ENCODE measurements around the gene GINS3.
"Not testable (repeated sequence)": the region's sequence is repeated elsewhere in the genome, so short reads cannot be mapped to it uniquely, and the experiment has no call there.

GINS3 gene

GRCh38 chr16:58393138-58393504 lies 850 bp downstream of the GINS3 start:
- no peak for DNase-seq

- not testable (repeated sequence) for DNase-seq
These were observed 4.6 kb downstream of the GINS3 start for GRCh38 chr16:58396897-58397296.

- no peak for DNase-seq
These were observed 7.7 kb downstream of the GINS3 start for GRCh38 chr16:58399718-58400633.

GRCh38 chr16:58401305-58401704 lies 9.0 kb downstream of the GINS3 start:
- DNase-seq: not testable (repeated sequence)

GRCh38 chr16:58402796-58403195 lies 10.5 kb downstream of the GINS3 start:
- DNase-seq: no peak

- DNase-seq: no peak
These were observed 17.2 kb downstream of the GINS3 start for GRCh38 chr16:58409316-58409973.

- no peak for DNase-seq
These were observed 19.1 kb downstream of the GINS3 start for GRCh38 chr16:58411336-58411735.

- no peak for DNase-seq
These were observed 19.7 kb downstream of the GINS3 start for GRCh38 chr16:58411736-58412614.

GRCh38 chr16:58412615-58412970 lies 20.3 kb downstream of the GINS3 start:
- not testable (repeated sequence) for DNase-seq

GRCh38 chr16:58413359-58413758 lies 21.1 kb downstream of the GINS3 start:
- DNase-seq: no peak

GRCh38 chr16:58415003-58415402 lies 22.7 kb downstream of the GINS3 start:
- DNase-seq: no peak

GRCh38 chr16:58415961-58416360 lies 23.7 kb downstream of the GINS3 start:
- not testable (repeated sequence) for DNase-seq

GRCh38 chr16:58417035-58417434 lies 24.8 kb downstream of the GINS3 start:
- DNase-seq: no peak

GRCh38 chr16:58417600-58417999 lies 25.3 kb downstream of the GINS3 start:
- DNase-seq: no peak

GRCh38 chr16:58418026-58418425 lies 25.8 kb downstream of the GINS3 start:
- DNase-seq: no peak

GRCh38 chr16:58418601-58419000 lies 26.3 kb downstream of the GINS3 start:
- no peak for DNase-seq

GRCh38 chr16:58419241-58419990 lies 27.1 kb downstream of the GINS3 start:
- no peak for DNase-seq

- DNase-seq: no peak
These were observed 28.8 kb downstream of the GINS3 start for GRCh38 chr16:58421059-58421458.

- no peak for DNase-seq
These were observed 29.3 kb downstream of the GINS3 start for GRCh38 chr16:58421529-58421928.

- no peak for DNase-seq
These were observed 30.5 kb downstream of the GINS3 start for GRCh38 chr16:58422809-58423208.

- DNase-seq: no peak
These were observed 33.0 kb downstream of the GINS3 start for GRCh38 chr16:58425245-58425644.

- no peak for DNase-seq
These were observed 33.7 kb downstream of the GINS3 start for GRCh38 chr16:58425756-58426494.
